HepG2 (cell line): ENCODE data around the gene PLK3.

ENCODE experiments used
- EZH2 ChIP-seq: conservative IDR thresholded peaks from 2 replicates; pipeline ENCODE4 v1.6.1; 2012; ENCODE audit warnings: mild to moderate bottlenecking, low read depth, low read length, moderate library complexity
- NR2C2 ChIP-seq: sonication (generic); formaldehyde crosslinking; IDR thresholded peaks from 2 replicates; pipeline ENCODE4 v1.4.0; 2020; ENCODE audit warnings: missing genetic modification reagents, mild to moderate bottlenecking, moderate library complexity, borderline replicate concordance
- ZNF234 ChIP-seq: sonication (generic); formaldehyde crosslinking; conservative IDR thresholded peaks from 2 replicates; pipeline ENCODE4 v1.5.1; 2020; ENCODE audit warnings: mild to moderate bottlenecking, missing genetic modification reagents

DNA sequence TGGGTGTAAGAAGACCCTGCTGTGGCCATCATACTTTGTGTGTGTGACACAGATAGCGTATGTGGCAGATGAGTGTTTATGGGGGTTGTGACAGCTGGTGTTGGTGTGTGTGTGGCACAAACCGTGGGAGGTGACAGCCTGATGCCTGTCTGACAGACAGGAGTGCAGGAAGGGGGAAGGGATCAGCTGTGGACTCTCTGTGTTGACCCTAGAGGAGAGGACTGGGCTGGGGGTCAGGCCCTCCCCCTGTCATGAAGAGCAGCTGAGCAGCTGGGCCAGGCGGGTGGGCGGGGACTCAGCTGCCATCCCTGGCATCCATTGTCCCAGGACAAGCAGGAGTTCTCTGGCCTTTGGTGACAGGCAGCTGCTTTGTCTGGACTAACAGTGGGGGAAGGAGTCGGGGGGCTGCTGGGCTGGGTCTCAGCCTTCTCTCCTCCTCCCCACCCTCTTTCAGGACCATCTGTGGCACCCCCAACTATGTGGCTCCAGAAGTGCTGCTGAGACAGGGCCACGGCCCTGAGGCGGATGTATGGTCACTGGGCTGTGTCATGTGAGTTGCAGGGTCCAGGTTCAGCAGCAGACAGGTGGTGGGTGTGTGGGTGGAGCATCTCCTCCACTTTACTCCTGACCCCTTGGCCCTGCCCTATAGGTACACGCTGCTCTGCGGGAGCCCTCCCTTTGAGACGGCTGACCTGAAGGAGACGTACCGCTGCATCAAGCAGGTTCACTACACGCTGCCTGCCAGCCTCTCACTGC lies 2.3 kb downstream of the PLK3 start:
- TF ChIP-seq EZH2, result no peak
- TF ChIP-seq NR2C2 (CRISPR knock-in tag), result no peak
- TF ChIP-seq ZNF234 (CRISPR knock-in tag), result no peak
